H1 (cell line): ENCODE results near the gene NEUROG1. TPM values are rescaled to one million over a fixed set of nuclear protein-coding genes. Genes with fewer than 3 reads are reported as not detected.

Experiments
- SIN3A ChIP-seq, 2 experiments: IDR thresholded peaks in 1 of 2; conservative IDR thresholded peaks in 1 of 2; 2 replicates each; pipeline ENCODE4 v1.6.1; 2011 to 2012; ENCODE audit warnings: low read length in 2 of 2, improper control_type of control experiment in 1 of 2, low read depth in 1 of 2, mild to moderate bottlenecking in 1 of 2
- polyA plus RNA-seq, 7 experiments: library from polyadenylated mRNA; depleted of rRNA in 3 of 7; stranded (reverse) in 5 of 7; unstranded in 2 of 7; fragments of >200 nt in 5 of 7; fragments of 200-250 nt in 2 of 7; gene quantifications; 1 replicate in 5 of 7; 2 replicates in 1 of 7; 4 replicates in 1 of 7; pipeline versions ENCODE4 v1.2.1 to v1.2.3, GENCODE V29; 2011 to 2013; ENCODE audit warnings: missing spikeins in 2 of 7, mixed read lengths in 2 of 7
- total RNA-seq: library from RNA; stranded (reverse); fragmentation: NEBNext Ultra II Directional; extraction: Animal tissue kit (Norgen Biotek cat#: 25700); gene quantifications from 2 replicates; pipeline ENCODE4 v1.2.1, GENCODE V29; 2021

The NEUROG1 gene
- total and polyA plus RNA-seq, 2 of the 8 experiments (the other 6 are each of a cell fraction or from before 2014, with no cell fraction given), result not detected

DNA sequence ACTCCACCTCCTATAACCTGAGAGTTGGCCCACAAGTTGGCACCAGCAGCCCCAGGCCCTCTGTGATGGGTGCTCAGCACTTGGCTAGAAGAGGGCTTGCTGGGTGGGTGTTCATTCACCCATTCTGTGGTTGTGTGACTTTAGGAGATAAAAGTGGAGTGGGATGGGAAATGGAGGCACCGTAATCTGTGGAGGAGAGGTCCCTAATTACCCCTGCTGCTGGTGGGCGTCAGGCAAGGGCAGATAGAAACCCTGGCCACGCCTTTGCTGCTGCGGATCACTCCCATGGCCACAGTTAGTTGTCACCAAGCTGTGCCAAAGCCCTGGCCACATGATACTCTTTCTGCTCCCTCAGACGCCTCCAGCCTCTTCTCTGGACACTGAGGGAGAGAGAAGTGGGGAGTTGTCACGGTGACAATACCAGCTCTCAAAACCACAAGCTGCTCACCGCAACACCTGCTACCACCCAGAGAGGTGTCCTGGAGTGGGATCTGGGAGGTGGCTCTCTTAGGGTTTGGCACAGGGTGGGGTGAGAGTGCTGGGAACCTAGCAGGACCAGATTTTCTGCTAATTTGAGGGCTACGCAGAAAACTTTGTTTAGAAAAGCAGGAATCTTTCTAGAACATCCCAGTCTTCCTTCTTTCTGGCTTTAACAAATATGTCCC lies 12.0 kb upstream of the NEUROG1 start (continued):
- TF ChIP-seq SIN3A (conservative IDR thresholded peaks at IDR 0.05 in 1 of 2, IDR thresholded peaks at IDR 0.05 in 1 of 2; ENCODE audit: low read depth in 1 of 2, low read length in 2 of 2), result no peak
- TF ChIP-seq, all 59 proteins: peak for 0
